GM15510 (cell line): ENCODE measurements around the gene SUSD1.

Experiments used
- POLR2A ChIP-seq: IDR thresholded peaks from 3 replicates; pipeline ENCODE4 v1.6.1; 2011; ENCODE audit warnings: borderline replicate concordance; ENCODE audit not compliant: insufficient read length; ENCODE audit errors: extremely low read depth

SUSD1 gene

GRCh38 chr9:112174965-112175795, at the start of gene SUSD1:
SUSD1 (minus strand) TSS chr9:112175297; CDS start chr9:112175235, 62 bp downstream.
- TF ChIP-seq POLR2A: no peak

GRCh38 chr9:112224401-112225289, 49.5 kb upstream of the SUSD1 start:
- no peak for TF ChIP-seq POLR2A

DNA sequence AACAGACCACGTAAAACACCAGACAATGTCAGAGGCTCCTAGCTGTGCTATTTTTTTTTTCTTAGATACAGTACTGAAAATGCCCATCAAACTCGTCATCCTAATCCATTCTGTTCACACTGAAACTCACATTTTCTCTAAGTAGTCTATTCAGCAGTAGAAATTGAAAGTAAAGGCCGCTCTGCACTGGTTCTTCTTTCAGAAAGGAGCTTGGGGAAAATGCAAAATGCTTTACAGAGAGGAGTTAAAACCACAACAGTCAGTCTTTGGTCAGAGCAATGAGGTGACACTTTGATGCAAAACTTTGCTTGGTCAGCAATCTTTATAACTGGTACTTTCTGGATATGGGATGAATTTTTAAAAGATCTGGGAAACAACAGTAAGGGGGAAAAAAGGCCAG, 43.8 kb upstream of the SUSD1 start:
- TF ChIP-seq POLR2A: no peak

DNA sequence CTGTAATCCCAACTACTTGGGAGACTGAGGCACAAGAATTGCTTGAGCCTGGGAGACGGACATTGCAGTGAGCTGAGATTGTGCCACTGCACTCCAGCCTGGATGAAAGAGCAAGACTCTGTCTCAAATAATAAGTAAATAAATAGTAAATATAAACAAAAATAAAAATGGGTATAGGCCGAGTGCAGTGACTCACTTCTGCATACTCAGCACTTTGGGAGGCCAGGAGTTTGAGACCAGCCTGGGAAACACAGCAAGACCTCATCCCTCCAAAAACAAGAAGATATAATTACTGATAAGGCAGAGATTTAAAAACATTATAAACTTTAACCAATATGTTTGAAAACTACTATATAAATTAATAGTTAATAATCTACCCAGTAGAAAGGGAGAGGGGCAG, 37.8 kb upstream of the SUSD1 start:
- TF ChIP-seq POLR2A: no peak

DNA sequence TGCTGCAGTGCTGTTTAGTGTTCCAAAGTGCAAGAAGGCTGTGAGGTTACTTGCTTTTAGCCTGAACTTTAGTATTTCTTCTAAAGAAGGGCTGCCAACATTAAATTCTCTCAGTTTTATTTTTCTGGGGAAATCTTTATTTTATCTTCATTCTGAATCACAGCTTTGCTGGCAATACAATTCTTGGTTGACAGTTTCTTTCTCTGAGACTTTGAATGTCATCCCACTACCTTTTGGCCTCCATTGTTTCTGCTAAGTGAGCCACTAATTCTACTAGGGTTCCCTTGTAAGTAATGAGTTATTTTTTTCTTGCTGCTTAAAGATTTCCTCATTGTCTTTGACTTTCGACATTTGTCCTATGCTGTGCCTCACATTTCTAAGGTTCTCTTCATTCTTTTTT, 32.4 kb upstream of the SUSD1 start:
- no peak for TF ChIP-seq POLR2A

- no peak for TF ChIP-seq POLR2A
These were observed 28.4 kb upstream of the SUSD1 start for GRCh38 chr9:112203536-112203935.

- TF ChIP-seq POLR2A: no peak
These were observed 25.6 kb upstream of the SUSD1 start for GRCh38 chr9:112200711-112201110.

DNA sequence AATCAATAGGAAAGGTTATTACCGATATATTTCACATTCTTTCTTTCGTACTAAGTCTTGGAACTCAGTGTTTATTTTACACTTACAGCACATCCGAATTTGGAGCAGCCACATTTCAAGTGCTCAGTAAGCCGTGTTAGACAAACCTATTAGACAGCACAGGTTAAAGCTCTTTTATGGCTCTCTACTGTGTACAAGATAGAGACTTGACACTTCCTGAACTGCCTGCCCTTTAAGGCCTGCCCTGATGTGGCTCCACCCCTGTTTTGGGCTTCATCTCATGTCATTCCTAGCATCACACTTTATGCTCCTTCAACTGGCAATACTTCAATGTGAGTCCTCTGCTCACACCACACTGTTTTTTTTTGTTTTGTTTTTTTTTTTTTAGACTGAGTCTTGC, 23.5 kb upstream of the SUSD1 start:
- no peak for TF ChIP-seq POLR2A

DNA sequence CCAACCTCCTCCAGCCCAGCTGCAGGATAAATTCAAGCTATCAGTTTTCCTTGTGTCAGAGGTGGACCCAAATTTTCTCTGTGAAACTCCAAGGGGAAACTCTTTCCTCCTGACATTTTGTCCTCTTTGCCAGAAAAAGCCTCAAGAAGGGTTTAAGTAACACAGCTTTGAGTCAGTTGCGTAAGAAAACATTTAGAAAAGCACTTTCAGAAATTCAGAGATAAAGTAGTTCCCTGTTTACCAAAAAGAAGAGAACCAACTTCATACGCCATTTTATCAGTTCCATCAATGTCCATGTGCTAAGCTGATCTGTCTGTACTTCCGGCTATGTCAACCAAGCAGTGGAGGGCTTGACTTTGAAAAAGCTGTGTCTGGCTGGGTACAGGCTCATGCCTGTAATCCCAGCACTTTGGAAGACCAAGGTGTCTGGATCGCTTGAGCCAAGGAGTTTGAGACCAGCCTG, 19.9 kb upstream of the SUSD1 start:
- TF ChIP-seq POLR2A: no peak

DNA sequence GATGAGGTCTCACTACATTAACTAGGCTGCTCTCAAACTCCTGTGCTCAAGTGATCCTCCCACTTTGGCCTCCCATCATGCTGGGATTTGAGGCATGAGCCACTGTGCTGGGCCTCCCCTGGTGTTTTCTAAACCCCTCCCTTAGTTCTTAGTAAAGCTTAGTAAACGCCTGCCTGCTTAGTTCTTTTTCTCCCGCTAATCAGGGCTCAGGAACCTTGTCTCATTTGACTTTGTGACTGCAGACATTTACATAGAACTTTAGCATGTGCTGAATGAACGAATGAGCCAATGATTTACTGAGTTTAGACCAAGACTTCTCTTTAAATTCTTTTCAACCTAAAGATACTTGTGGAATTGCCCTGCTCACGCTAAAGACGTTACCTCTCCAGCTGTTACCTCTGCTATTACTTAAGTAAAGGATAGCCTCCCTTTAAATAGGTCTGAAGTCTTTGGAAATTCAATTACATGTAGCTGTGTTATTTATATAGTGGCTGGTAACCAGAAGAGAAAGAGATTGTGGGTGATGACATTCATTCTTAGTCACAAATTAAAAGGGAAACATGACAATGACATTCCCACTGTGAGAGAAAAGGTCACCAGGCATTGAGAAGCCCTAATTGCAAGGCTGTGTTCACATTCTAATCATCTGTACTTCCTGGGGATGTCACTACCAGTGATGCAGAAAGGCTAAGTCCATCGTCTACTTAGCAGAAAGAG, 18.6 kb upstream of the SUSD1 start:
- TF ChIP-seq POLR2A: no peak

GRCh38 chr9:112188884-112189283, 13.8 kb upstream of the SUSD1 start:
- TF ChIP-seq POLR2A: no peak

DNA sequence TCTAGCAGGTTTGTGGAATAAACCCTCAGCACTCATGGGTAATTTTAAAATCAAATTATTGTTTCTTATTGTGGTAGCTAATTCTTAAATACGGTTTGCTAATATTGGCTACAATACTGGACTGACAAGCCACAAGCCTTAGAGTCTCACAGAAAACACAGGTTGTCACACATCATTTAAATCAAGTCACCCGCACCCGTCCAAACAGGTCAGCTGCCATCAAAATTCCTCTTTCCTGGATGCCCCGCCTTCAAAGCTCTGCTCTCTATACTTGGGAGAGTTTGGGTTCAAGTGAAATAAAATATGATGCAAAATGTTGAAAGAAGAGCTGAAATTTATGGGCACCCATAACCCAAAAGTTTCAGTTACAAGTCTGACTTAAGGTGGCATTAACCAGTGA, 12.3 kb upstream of the SUSD1 start:
- TF ChIP-seq POLR2A: no peak

- no peak for TF ChIP-seq POLR2A
These were observed 11.6 kb upstream of the SUSD1 start for GRCh38 chr9:112186695-112187094.

GRCh38 chr9:112184946-112185345, 9.8 kb upstream of the SUSD1 start:
- no peak for TF ChIP-seq POLR2A

DNA sequence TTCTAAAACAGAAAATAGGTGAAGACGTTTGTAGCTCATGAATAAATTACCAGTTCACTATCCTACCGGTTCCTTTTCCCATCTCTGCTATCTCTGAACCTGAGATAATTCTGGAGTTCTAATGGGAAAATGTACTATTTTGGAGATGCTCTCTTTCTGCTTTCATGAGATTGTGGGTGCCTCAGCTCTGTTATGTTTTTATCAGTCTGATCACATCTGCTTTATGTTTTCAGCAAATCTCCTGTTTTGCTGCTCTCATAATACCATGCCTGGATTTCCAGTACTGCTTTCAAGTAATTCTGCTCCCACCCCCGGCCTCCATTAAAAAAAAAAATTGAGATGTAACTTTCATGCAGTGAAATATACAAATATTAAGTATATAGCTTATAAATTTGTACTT, 9.1 kb upstream of the SUSD1 start:
- TF ChIP-seq POLR2A: no peak
